Activated T-helper 1 cell treated with anti-CD3 and anti-CD28 coated beads, Interleukin-2, amount 50 U/mL, for 16 hours (primary cell): ENCODE results near the gene STX2.

Source experiments
- DNase-seq, 2 donors: peaks; one replicate each; pipeline ENCODE4 v3.0.0-alpha.2; 2020; ENCODE audit warnings: low read depth in 1 of 2, low spot score in 1 of 2

The STX2 gene

GRCh38 chr12:130831876-130832405, 7.1 kb downstream of the STX2 start:
- no peak for DNase-seq

- DNase-seq, result no peak
Observed at GRCh38 chr12:130831246-130831645, 7.8 kb downstream of the STX2 start.

GRCh38 chr12:130830246-130830551, 8.9 kb downstream of the STX2 start:
- DNase-seq, result no peak

GRCh38 chr12:130829391-130830245, 9.4 kb downstream of the STX2 start:
- no peak for DNase-seq

- no peak for DNase-seq
Observed at GRCh38 chr12:130828895-130829294, 10.2 kb downstream of the STX2 start.

- DNase-seq, result no peak
Observed at GRCh38 chr12:130827432-130827831, 11.6 kb downstream of the STX2 start.

GRCh38 chr12:130826151-130826801, 12.8 kb downstream of the STX2 start:
- DNase-seq, result peak; percentile 52 to 65

- no peak for DNase-seq
Observed at GRCh38 chr12:130825771-130826150, 13.3 kb downstream of the STX2 start.

GRCh38 chr12:130819681-130820080, 19.4 kb downstream of the STX2 start:
- no peak for DNase-seq

- peak; percentile 58 to 71 for DNase-seq
Observed at GRCh38 chr12:130818635-130819576, 20.1 kb downstream of the STX2 start.

- DNase-seq, result no peak
Observed at GRCh38 chr12:130818272-130818634, 20.8 kb downstream of the STX2 start.

GRCh38 chr12:130817804-130818203, 21.2 kb downstream of the STX2 start:
- DNase-seq, result no peak

GRCh38 chr12:130816097-130816496, 23.0 kb downstream of the STX2 start:
- no peak for DNase-seq

GRCh38 chr12:130815028-130815741, 23.9 kb downstream of the STX2 start:
- DNase-seq, result no peak

GRCh38 chr12:130813949-130814348, 25.1 kb downstream of the STX2 start:
- no peak for DNase-seq

- DNase-seq, result no peak
Observed at GRCh38 chr12:130813436-130813835, 25.6 kb downstream of the STX2 start.

GRCh38 chr12:130809791-130810190, 29.3 kb downstream of the STX2 start:
- DNase-seq, result no peak

GRCh38 chr12:130807309-130807708, 31.7 kb downstream of the STX2 start:
- no peak for DNase-seq

- no peak for DNase-seq
Observed at GRCh38 chr12:130806574-130806973, 32.5 kb downstream of the STX2 start.

- DNase-seq, result no peak
Observed at GRCh38 chr12:130805635-130806034, 33.4 kb downstream of the STX2 start.

GRCh38 chr12:130804216-130804615, 34.8 kb downstream of the STX2 start:
- no peak for DNase-seq
